DND-41 (cell line): Measurements from ENCODE around the gene RASD2.

ENCODE experiments used
- EZH2 ChIP-seq: IDR thresholded peaks from 3 replicates; pipeline ENCODE4 v1.6.1; 2012; ENCODE audit warnings: borderline replicate concordance, low read depth, mild to moderate bottlenecking, moderate library complexity, low read length, inconsistent platforms; ENCODE audit not compliant: severe bottlenecking
- TF ChIP-seq, protein P1 (sequence below): IDR thresholded peaks from 2 replicates; pipeline ENCODE4 v1.5.1; 2012; ENCODE audit warnings: borderline replicate concordance, low read length, moderate library complexity, mild to moderate bottlenecking; ENCODE audit not compliant: poor library complexity, severe bottlenecking; ENCODE audit errors: extremely low read depth

GRCh38 chr22:35576671-35577070, 36.0 kb downstream of the RASD2 start:
- TF ChIP-seq, protein P1, sequence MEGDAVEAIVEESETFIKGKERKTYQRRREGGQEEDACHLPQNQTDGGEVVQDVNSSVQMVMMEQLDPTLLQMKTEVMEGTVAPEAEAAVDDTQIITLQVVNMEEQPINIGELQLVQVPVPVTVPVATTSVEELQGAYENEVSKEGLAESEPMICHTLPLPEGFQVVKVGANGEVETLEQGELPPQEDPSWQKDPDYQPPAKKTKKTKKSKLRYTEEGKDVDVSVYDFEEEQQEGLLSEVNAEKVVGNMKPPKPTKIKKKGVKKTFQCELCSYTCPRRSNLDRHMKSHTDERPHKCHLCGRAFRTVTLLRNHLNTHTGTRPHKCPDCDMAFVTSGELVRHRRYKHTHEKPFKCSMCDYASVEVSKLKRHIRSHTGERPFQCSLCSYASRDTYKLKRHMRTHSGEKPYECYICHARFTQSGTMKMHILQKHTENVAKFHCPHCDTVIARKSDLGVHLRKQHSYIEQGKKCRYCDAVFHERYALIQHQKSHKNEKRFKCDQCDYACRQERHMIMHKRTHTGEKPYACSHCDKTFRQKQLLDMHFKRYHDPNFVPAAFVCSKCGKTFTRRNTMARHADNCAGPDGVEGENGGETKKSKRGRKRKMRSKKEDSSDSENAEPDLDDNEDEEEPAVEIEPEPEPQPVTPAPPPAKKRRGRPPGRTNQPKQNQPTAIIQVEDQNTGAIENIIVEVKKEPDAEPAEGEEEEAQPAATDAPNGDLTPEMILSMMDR: no peak
- no peak for TF ChIP-seq EZH2
